Activated CD4-positive, alpha-beta T cell treated with anti-CD3 and anti-CD28 coated beads for 36 hours (primary cell): ENCODE measurements around the gene PIWIL4. TPM values are rescaled to one million over a fixed set of nuclear protein-coding genes. Genes with fewer than 3 reads are reported as not detected.

Experiments
- ATAC-seq: fragments of 200-7000 bp; cut with Tn5 transposase; one replicate; pipeline ENCODE4 v1.10.0; 2021; ENCODE audit warnings: mild to moderate bottlenecking, moderate library complexity
- CTCF ChIA-PET: fragments of 350-600 bp; sonication (Branson Sonifier 250); formaldehyde crosslinking; loops from one replicate; lab custom pipeline; 2021; ENCODE audit warnings: antibody characterized with exemption; lab: Charles Lee
- POLR2A ChIA-PET: fragments of 350-600 bp; sonication (Branson Sonifier 250); formaldehyde crosslinking; loops from one replicate; lab custom pipeline; 2021; ENCODE audit warnings: antibody characterized with exemption, inconsistent platforms; lab: Charles Lee
- DNase-seq: peaks from one replicate; pipeline ENCODE4 v3.0.0-alpha.2; 2020
- H3K27ac Mint-ChIP-seq: one replicate; pipeline ENCODE4 v1.8.0; 2021; ENCODE audit warnings: mixed read lengths
- H3K27me3 Mint-ChIP-seq: one replicate; pipeline ENCODE4 v1.8.0; 2021; ENCODE audit warnings: mixed read lengths
- H3K36me3 Mint-ChIP-seq: one replicate; pipeline ENCODE4 v1.8.0; 2021; ENCODE audit warnings: low read depth, mixed read lengths
- H3K4me1 Mint-ChIP-seq: one replicate; pipeline ENCODE4 v1.8.0; 2021; ENCODE audit warnings: mixed read lengths
- H3K4me3 Mint-ChIP-seq: one replicate; pipeline ENCODE4 v1.8.0; 2021; ENCODE audit warnings: mild to moderate bottlenecking, moderate library complexity, mixed read lengths
- H3K9me3 Mint-ChIP-seq: one replicate; pipeline ENCODE4 v1.8.0; 2021; ENCODE audit warnings: low read depth, mixed read lengths
- intact Hi-C, 2 experiments: fragments of 100-400 bp; cut with DNase I in 1 of 2; cut with micrococcal nuclease in 1 of 2; formaldehyde crosslinking; loops; one replicate each; pipeline versions ENCODE4 v1.14.2 to v1.15.1; 2022 to 2024; cut with DNase I, micrococcal nuclease
- total RNA-seq, 2 experiments: library from RNA; stranded (reverse); gene quantifications; one replicate each; pipeline ENCODE4 v1.2.3, GENCODE V29; 2021

The PIWIL4 gene
- total RNA-seq, result under 1 TPM; 0.37 to 0.48 TPM

DNA sequence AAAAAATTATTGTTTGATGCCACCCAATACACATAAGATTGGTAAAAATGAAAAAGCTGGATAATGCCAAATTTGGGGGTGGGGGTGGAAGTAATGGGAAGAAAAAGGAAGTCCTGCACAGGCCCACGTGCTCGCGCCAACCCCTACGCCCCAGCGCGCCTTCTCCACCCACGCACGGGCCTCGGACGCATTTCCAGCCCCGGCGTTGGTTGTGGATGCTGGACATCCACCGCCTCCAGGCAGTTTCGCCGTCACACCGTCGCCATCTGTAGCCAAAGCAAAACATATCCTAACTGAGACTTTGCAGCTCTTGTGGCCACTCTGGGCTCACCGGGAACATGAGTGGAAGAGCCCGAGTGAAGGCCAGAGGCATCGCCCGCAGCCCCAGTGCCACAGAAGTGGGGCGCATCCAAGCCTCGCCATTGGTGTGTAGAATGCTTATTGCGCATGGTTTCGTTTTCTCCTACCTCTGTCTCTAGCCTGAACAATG lies at the start of gene PIWIL4:
Gene PIWIL4, plus strand, starts transcription at position 188 of the 490 bp plus-strand sequence. Its CDS starts 151 bp downstream, at position 339.
- Mint-ChIP-seq H3K4me1 (no peaks in the 10 kb centered on the region), H3K36me3 (no peaks in the 10 kb centered on the region), H3K9me3 (no peaks in the 10 kb centered on the region), H3K27ac (no peak within 1 kb of the TSS), H3K27me3 (no peaks in the 10 kb centered on the region), H3K4me3 (no peak within 1 kb of the TSS)
- POLR2A ChIA-PET, result no interaction called here
- CTCF ChIA-PET, result interaction anchor here (0.9 kb wide), 1 partner anchor 12 kb away, joined by 4 read pairs; no protein-coding TSS in a partner anchor
- DNase-seq, result no peak
- no peak for ATAC-seq
- intact Hi-C loops, result no loop called here

DNA sequence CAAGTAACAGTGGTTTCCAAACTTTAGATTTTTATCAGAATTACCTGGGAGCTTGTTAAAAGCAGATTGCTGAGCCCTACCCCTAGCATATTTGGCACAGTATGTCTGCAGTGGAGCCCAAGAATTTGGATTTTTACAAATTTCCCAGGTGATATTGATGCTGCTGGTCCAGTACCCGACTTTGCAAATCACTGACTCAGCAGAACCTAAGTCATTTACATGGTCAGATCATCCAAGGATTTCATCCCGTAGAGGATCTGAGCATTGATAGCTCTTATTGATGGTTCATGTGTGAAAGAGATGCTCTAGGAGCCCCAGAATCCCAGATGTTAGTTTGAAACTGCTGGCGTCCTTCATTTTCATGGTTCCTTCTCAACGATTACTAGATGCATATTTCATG lies 48.9 kb upstream of the PIWIL4 start:
- ATAC-seq (no peak), DNase-seq (no peak)
- Mint-ChIP-seq H3K27ac (no peak overlapping the region), H3K4me1 (no peaks in the 10 kb centered on the region), H3K27me3 (peaks cover 8% of the 10 kb centered on the region), H3K9me3 (no peaks in the 10 kb centered on the region), H3K36me3 (no peaks in the 10 kb centered on the region), H3K4me3 (no peak overlapping the region)
- POLR2A ChIA-PET, result interaction anchor here (0.7 kb wide), 1 partner anchor 322 kb away, joined by 3 read pairs; no protein-coding TSS in a partner anchor
- intact Hi-C loops, result loop anchor here in 1 of 2 experiments (2.0 kb wide), 1 partner anchor 379 kb away; no protein-coding TSS in a partner anchor
- CTCF ChIA-PET, result interaction anchor here (0.6 to 2.8 kb wide), 2 partner anchors 13 to 383 kb away, joined by 3 to 15 read pairs; no protein-coding TSS in a partner anchor

DNA sequence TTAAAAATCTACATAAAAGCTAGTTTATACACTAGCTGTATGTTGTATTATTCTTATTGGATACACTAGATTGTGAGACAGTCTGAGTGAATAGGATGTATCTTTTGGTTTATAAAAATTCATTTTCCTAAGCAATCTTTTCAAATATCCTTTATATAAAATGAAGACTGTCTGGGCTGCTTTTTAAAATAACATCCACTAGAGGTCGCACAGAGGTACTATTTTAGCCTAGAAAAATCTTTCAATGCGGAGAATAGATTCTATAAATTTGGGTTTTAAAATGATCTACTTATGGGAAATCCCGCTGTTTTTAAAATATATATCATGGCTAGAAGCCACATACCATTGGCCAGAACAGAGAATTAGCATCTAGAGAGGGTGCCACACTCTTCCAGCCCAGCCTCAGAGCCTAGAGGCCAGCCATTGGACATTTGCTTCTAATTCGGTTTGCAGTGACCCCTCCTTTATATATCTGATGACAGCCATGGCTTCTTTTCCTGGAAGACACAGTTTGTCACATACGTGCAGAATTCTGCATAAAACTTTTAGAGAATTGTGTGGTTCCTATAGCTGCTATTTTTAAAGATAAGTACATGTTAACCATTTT lies 47.6 kb upstream of the PIWIL4 start:
- peak; percentile 30 for ATAC-seq

DNA sequence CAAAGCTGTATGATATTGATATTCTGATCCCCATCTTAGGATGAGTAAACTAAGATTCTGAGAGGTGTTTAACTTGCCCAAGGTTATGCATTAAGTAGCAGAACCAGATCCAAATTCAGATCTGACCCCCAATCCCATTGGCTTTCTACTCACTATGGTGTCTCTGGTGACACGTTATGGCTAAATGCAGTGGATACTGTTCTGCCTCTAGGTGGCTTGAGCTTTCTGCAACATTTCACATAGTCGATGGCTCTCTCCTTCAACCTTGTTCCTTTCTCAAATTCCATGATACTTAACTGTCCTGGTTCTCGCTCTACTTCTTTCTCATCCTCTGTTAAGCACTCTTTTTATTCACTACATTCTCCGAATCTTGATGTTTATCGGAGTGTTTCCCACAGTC lies 45.5 kb upstream of the PIWIL4 start:
- intact Hi-C loops, result loop anchor here in 1 of 2 experiments (5.0 kb wide), 1 partner anchor 1906 kb away; no protein-coding TSS in a partner anchor
- ATAC-seq (no peak), DNase-seq (no peak)
- Mint-ChIP-seq H3K36me3 (no peaks in the 10 kb centered on the region), H3K4me1 (no peaks in the 10 kb centered on the region), H3K27me3 (peaks cover 5% of the 10 kb centered on the region), H3K9me3 (no peaks in the 10 kb centered on the region), H3K4me3 (no peak overlapping the region), H3K27ac (no peak overlapping the region)
- ChIA-PET POLR2A (interaction anchor here (1.1 kb wide), 1 partner anchor 39 kb away, joined by 4 read pairs; no protein-coding TSS in a partner anchor), CTCF (interaction anchor here (1.4 to 3.0 kb wide), 4 partner anchors 10 to 1200 kb away, joined by 3 to 8 read pairs (median 4); no protein-coding TSS in a partner anchor)

More for the DNA sequence above, 47.6 kb upstream of the PIWIL4 start:
- H3K9me3 Mint-ChIP-seq, result no peaks in the 10 kb centered on the region
- H3K36me3 Mint-ChIP-seq, result no peaks in the 10 kb centered on the region
- no peak overlapping the region for H3K4me3 Mint-ChIP-seq
- H3K27me3 Mint-ChIP-seq, result peaks cover 12% of the 10 kb centered on the region
- intact Hi-C loops, result loop anchor here (1.0 to 5.0 kb wide), 4 partner anchors 84 to 1908 kb away; no protein-coding TSS in a partner anchor
- CTCF ChIA-PET, result interaction anchor here (0.5 to 3.0 kb wide), 17 partner anchors 8 to 408 kb away, joined by 3 to 11 read pairs (median 4); no protein-coding TSS in a partner anchor
- DNase-seq, result no peak
- H3K4me1 Mint-ChIP-seq, result no peaks in the 10 kb centered on the region
- POLR2A ChIA-PET, result no interaction called here
- no peak overlapping the region for H3K27ac Mint-ChIP-seq

DNA sequence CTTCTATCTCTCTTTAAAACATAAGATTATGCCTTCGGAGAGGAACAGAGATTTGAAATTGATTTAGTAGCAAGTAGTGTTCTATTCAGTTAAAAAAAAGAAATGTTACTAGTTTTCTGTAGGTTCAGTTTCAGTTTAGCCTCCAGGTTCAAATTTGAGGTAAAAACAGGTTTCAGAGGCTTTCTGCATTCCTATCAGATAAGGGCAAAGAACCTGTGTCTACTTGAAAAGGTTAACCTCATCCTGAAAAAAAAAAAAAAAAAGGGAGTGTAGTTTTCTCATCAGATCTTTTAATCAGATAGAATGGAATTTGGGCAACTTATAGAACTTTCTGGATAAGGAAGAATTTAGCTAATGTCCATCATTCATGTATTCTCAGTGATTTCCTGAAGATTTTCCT lies 42.8 kb upstream of the PIWIL4 start:
- Mint-ChIP-seq H3K36me3 (no peaks in the 10 kb centered on the region), H3K9me3 (no peaks in the 10 kb centered on the region), H3K4me1 (no peaks in the 10 kb centered on the region), H3K27ac (no peak overlapping the region), H3K27me3 (peaks cover 9% of the 10 kb centered on the region), H3K4me3 (no peak overlapping the region)
- no peak for ATAC-seq
- DNase-seq, result no peak
- ChIA-PET POLR2A (no interaction called here), CTCF (no interaction called here)
- intact Hi-C loops, result loop anchor here in 1 of 2 experiments (5.0 kb wide), 1 partner anchor 1903 kb away; no protein-coding TSS in a partner anchor

DNA sequence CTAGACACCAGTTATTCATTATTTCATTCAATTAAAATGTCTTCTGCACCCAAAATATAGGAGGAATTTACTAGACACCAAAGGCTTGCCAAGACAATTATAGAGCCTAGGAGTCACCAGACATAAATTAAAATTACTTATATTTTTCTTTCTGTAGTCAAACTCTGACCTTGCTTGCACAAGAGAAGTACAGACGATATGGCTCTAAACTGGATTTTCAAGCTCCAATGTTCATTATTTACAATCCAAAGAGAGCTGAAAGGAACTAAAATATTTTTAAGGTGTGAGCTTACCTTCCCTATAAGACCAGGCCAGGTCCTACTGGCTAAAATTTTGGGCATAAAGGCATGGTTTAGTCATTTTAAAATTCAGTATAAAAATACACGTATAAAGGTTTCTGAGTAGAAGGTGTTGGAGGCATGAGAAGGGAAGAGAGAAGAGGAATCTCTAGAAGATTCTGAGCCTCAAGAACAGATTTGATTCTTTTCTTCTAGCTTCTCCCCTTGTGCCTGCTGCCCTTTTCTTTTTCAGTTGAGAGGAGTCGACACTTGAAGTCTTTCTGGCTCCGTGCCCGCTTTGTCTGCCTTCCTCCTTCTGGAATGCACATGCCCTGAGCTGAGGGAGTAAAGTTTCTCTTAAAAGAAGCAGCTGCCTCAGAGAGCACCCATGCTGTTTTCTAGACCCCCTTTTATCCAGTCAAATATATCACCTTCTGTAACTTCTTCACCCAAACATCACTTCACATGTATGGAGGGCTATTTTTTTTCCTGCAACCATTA lies 41.4 kb upstream of the PIWIL4 start:
- ATAC-seq (no peak), DNase-seq (no peak)
- Mint-ChIP-seq H3K36me3 (no peaks in the 10 kb centered on the region), H3K27ac (no peak overlapping the region), H3K4me1 (no peaks in the 10 kb centered on the region), H3K27me3 (peaks cover 9% of the 10 kb centered on the region), H3K9me3 (no peaks in the 10 kb centered on the region), H3K4me3 (no peak overlapping the region)
- POLR2A ChIA-PET, result interaction anchor here (0.6 kb wide), 1 partner anchor 306 kb away, joined by 3 read pairs; no protein-coding TSS in a partner anchor
- CTCF ChIA-PET, result interaction anchor here (0.7 to 0.9 kb wide), 2 partner anchors 399 to 630 kb away, joined by 3 to 4 read pairs; no protein-coding TSS in a partner anchor
- intact Hi-C loops, result no loop called here

DNA sequence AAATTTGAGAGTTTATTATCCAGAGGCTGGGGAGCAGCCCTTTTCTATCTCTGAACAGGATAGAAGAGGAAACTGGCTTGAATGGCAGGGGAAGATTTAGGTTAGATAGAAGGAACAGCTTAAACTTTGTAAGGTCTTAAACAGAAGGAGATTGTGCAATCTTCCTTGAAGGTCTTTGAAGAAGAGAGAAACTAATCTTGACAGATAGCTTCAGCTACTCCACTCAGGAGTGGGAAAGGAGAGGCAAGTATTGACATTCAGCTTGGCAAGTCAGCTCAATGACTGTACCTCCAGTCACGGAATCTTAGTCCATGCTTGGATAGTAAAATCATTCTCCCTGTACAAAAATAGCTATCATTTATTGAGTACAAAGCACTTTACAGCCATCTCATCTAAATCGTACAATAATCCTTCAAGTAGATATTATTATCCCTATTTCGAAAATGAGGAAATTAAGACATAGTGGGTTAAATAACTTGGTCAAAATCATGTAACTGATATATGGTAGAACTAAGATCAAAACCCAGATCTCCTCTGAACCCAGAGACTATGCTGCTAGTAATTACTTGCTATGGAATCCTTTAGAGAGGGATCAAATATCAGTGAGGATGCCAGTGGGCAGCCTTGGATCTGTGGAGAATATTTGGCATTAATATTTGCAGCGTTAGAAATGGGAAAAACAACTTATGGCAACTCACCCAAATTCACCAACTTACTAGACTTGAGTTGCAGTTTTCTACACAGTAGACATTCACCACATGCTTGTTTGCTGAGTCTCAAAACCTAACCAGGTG lies 40.3 kb upstream of the PIWIL4 start:
- no peak for DNase-seq
- POLR2A ChIA-PET, result no interaction called here
- CTCF ChIA-PET, result interaction anchor here (0.6 to 0.9 kb wide), 4 partner anchors 10 to 631 kb away, joined by 3 to 4 read pairs (median 3); no protein-coding TSS in a partner anchor

DNA sequence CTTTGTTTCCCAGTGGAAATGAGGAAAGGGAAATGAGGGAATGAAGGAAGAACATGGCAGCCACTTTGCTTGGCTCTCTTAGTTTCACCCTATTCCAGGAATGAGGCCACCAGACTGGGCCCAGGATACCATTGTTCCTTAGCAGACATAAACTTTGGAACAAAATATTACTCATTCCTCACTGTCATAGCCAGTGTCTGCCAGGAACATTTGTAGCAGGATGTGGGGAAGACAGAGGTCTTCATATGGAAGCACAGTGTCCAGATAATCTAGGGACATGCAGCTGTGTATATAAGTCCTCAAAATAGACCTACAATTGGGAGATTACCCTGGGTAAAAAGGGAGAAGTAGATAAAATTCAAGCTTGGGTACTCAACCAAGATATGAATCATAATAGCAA lies 38.6 kb upstream of the PIWIL4 start:
- H3K36me3 Mint-ChIP-seq, result no peaks in the 10 kb centered on the region
- POLR2A ChIA-PET, result no interaction called here
- H3K27ac Mint-ChIP-seq, result no peak overlapping the region
- H3K27me3 Mint-ChIP-seq, result peaks cover 13% of the 10 kb centered on the region
- H3K9me3 Mint-ChIP-seq, result no peaks in the 10 kb centered on the region
- no peak overlapping the region for H3K4me3 Mint-ChIP-seq
- ATAC-seq, result no peak
- no peak for DNase-seq
- intact Hi-C loops, result no loop called here
- no peaks in the 10 kb centered on the region for H3K4me1 Mint-ChIP-seq
- CTCF ChIA-PET, result interaction anchor here (1.0 kb wide), 1 partner anchor 8 kb away, joined by 5 read pairs; no protein-coding TSS in a partner anchor

More for the DNA sequence above, 40.3 kb upstream of the PIWIL4 start:
- Mint-ChIP-seq H3K27me3 (peaks cover 11% of the 10 kb centered on the region), H3K4me1 (no peaks in the 10 kb centered on the region), H3K27ac (no peak overlapping the region), H3K9me3 (no peaks in the 10 kb centered on the region), H3K36me3 (no peaks in the 10 kb centered on the region), H3K4me3 (no peak overlapping the region)
- intact Hi-C loops, result no loop called here
- no peak for ATAC-seq

DNA sequence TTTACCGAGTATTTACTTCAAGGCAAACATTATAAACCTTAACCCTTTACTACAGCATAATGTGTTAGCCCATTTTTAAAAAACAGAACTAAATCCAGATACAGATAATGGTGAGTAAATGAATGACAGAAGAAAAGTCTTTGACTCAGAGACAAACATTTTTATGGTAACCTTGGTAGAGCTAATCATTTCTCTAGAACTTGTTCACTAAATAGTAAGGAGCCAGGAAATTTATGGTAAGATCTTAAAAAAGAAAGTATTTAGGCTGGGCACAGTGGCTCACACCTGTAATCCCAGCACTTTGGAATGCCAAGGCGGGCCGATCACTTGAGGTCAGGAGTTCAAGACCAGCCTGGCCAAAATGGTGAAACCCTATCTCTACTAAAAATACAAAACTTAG lies 35.0 kb upstream of the PIWIL4 start:
- H3K4me3 Mint-ChIP-seq, result no peak overlapping the region
- ChIA-PET POLR2A (no interaction called here), CTCF (interaction anchor here (1.8 kb wide), 1 partner anchor 11 kb away, joined by 8 read pairs; no protein-coding TSS in a partner anchor)
- peaks cover 2% of the 10 kb centered on the region for H3K4me1 Mint-ChIP-seq
- intact Hi-C loops, result no loop called here
- peaks cover 14% of the 10 kb centered on the region for H3K27me3 Mint-ChIP-seq
- no peak for ATAC-seq
- no peaks in the 10 kb centered on the region for H3K9me3 Mint-ChIP-seq
- DNase-seq, result no peak
- no peak overlapping the region for H3K27ac Mint-ChIP-seq
- H3K36me3 Mint-ChIP-seq, result no peaks in the 10 kb centered on the region

DNA sequence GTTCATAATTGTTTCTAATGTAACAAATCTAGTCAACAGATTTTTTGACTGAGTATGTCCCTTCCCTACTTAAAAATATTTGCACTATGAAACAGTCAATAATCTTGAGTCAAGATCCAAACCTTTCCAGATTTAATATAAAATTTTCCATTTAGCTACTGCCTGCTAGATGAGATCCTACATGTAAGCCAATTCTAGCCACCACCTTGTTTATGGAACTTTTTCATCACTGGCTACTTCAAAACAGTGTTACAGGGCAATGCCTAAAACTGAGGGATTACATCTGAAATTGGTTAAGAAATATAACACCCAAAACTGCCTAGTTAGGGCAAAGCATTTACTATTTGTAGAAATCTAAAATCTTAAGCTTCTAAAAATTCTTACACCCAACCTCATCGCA lies 34.0 kb upstream of the PIWIL4 start:
- H3K36me3 Mint-ChIP-seq, result no peaks in the 10 kb centered on the region
- no peak for ATAC-seq
- intact Hi-C loops, result no loop called here
- no peak overlapping the region for H3K27ac Mint-ChIP-seq
- no peak for DNase-seq
- no peaks in the 10 kb centered on the region for H3K9me3 Mint-ChIP-seq
- H3K27me3 Mint-ChIP-seq, result peaks cover 15% of the 10 kb centered on the region
- no peak overlapping the region for H3K4me3 Mint-ChIP-seq
- ChIA-PET CTCF (interaction anchor here (0.8 to 1.0 kb wide), 2 partner anchors 9 to 364 kb away, joined by 3 read pairs; no protein-coding TSS in a partner anchor), POLR2A (no interaction called here)
- peaks cover 2% of the 10 kb centered on the region for H3K4me1 Mint-ChIP-seq
